Measurements from ENCODE around the gene C6orf136. TPM values are rescaled to one million over a fixed set of nuclear protein-coding genes. Genes with fewer than 3 reads are reported as not detected.

C6orf136 gene
- total and polyA plus RNA-seq, 9 of the 15 experiments (the other 6 are each of a cell fraction or from before 2014, with no cell fraction given): 14.1 to 63.1 (median 18.4) TPM

- TF ChIP-seq MYNN (IDR thresholded peaks at IDR 0.05) (0 out of 2 replicates have a peak, but pooled peaks have one; percentile 58), MYNN (CRISPR knock-in tag; IDR thresholded peaks at IDR 0.05) (no peak), ZNF785 (CRISPR knock-in tag; IDR thresholded peaks at IDR 0.05) (no peak), RREB1 (CRISPR knock-in tag; IDR thresholded peaks at IDR 0.05) (no peak), GTF3C2 (IDR thresholded peaks at IDR 0.05; ENCODE audit: borderline replicate concordance, extremely low read depth, insufficient read length) (no peak), ZBTB17 (CRISPR knock-in tag; IDR thresholded peaks at IDR 0.05) (no peak), THRA (IDR thresholded peaks at IDR 0.05) (no peak), NFXL1 (CRISPR knock-in tag; IDR thresholded peaks at IDR 0.05) (no peak), RUNX1 (IDR thresholded peaks at IDR 0.05; ENCODE audit: low read depth) (peak; percentile 21; the same call in 1 of the 2 replicates), FUS (optimal IDR thresholded peaks at IDR 0.05; ENCODE audit: low read depth, low read length) (no peak), NFE2L1 (tag; IDR thresholded peaks at IDR 0.05; ENCODE audit: borderline replicate concordance, low read depth) (no peak), CHD4 (IDR thresholded peaks at IDR 0.05; ENCODE audit: insufficient read depth, insufficient replicate concordance, low read depth, low read length, poor library complexity, severe bottlenecking) (no peak), NCOA1 (IDR thresholded peaks at IDR 0.05; ENCODE audit: low read depth) (no peak), RAD21 (CRISPR knock-in tag; conservative IDR thresholded peaks at IDR 0.05 in 1 of 2, IDR thresholded peaks at IDR 0.05 in 1 of 2) (peak; percentile 76 to 77), HNRNPUL1 (IDR thresholded peaks at IDR 0.05; ENCODE audit: low read length) (no peak)
- TF ChIP-seq, protein P1, sequence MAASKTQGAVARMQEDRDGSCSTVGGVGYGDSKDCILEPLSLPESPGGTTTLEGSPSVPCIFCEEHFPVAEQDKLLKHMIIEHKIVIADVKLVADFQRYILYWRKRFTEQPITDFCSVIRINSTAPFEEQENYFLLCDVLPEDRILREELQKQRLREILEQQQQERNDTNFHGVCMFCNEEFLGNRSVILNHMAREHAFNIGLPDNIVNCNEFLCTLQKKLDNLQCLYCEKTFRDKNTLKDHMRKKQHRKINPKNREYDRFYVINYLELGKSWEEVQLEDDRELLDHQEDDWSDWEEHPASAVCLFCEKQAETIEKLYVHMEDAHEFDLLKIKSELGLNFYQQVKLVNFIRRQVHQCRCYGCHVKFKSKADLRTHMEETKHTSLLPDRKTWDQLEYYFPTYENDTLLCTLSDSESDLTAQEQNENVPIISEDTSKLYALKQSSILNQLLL (CRISPR knock-in tag; IDR thresholded peaks at IDR 0.05; ENCODE audit: borderline replicate concordance): no peak
These were observed 25.7 kb downstream of the C6orf136 start, which contains the start of gene DHX16 (continued) for GRCh38 chr6:30672445-30673253.

Data from K562 (cell line).